GM19238 (cell line): ENCODE data around the gene MYO7A.

Experiments
- DNase-seq: peaks from one replicate; pipeline ENCODE4 v3.0.0; 2011; ENCODE audit warnings: low spot score; ENCODE audit not compliant: insufficient read length

Gene MYO7A

DNA sequence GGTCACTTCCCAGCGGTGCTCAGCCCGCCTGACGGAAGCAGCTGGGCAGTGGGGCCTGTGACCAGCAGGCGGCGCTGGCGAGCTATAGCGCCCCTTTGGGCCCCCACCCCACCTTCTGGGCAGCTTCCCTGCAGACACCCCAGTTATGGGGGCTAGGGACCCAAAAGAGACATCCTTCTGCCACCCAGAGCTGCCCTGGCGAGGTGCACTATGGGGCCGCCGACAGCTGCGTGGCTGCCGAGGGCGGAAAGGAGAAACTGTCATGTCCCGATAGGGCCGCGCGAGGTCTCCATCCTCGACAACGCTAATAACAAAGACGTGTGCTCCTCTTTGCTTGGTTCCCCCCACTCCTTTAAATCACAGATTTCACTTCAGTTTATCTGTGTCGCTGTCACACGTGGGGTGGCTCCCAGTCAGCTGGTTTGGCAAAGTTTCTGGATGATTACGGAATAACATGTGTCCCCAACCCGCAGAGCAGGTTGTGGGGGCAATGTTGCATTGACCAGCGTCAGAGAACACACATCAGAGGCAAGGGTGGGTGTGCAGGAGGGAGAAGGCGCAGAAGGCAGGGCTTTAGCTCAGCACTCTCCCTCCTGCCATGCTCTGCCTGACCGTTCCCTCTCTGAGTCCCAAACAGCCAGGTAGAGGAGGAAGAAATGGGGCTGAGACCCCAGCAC, 673 bp upstream of the MYO7A start:
- DNase-seq: peak; percentile 60

DNA sequence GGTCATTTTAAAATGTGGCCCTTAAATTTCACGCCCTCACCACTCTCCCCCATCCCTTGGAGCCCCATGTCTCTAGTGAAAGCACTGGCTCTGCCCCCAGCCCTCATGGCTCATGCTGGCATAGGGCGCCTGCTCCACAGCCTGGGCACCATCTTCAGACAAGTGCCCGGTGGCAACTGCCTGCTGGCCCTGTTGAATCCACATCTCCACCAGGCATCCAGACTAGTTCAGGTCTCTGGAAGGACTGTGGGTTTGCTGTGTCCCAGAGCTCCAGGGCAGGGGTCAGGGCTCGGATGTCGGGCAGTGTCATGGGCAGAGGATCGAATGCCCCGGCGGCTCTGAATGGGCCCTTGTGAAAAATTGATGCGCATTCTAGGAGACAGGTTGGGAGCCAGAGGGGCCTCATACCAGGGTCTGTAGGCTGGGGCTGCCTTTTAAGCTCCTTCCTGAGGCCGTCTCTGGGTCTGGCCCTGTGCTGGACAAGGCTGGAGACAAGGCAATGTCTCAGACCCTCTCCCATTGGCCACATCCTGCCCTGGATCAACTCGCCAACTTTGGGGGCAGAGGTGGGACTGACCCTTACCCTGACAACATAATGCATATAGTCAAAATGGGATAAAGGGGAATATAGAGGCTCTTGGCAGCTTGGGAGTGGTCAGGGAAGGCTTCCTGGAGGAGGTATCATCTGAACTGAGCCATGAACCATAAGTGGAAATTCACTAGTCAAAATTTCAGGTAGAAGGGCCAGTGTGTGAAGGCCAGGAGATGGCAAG, 1.2 kb downstream of the MYO7A start:
- DNase-seq: no peak

DNA sequence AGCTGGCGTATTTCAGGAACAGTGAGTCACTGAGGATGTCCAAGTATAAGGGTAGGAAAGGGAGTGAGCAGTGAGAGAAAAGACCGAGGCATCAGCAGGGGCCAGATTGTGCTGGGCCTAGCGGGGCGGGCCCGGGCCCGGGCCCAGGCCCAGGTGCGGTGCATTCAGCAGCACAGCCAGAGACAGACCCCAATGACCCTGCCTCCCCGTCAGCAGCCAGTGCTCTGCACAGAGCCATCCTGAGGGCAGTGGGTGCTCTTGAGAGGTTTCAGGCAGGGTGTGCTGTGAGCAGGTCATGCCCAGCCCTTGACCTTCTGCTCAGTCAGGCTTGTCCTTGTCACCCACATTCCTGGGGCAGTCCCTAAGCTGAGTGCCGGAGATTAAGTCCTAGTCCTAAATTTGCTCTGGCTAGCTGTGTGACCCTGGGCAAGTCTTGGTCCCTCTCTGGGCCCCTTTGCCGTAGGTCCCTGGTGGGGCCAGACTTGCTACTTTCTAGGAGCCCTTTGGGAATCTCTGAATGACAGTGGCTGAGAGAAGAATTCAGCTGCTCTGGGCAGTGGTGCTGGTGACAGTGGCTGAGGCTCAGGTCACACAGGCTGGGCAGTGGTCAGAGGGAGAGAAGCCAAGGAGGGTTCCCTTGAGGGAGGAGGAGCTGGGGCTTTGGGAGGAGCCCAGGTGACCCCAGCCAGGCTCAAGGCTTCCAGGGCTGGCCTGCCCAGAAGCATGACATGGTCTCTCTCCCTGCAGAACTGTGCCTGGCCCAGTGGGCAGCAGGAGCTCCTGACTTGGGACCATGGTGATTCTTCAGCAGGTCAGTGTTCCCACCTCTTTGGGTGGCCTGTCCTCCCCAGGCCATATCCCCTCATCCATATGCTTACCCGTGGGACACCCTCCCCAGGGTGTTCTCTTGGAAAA, 2.1 kb downstream of the MYO7A start:
- no peak for DNase-seq

DNA sequence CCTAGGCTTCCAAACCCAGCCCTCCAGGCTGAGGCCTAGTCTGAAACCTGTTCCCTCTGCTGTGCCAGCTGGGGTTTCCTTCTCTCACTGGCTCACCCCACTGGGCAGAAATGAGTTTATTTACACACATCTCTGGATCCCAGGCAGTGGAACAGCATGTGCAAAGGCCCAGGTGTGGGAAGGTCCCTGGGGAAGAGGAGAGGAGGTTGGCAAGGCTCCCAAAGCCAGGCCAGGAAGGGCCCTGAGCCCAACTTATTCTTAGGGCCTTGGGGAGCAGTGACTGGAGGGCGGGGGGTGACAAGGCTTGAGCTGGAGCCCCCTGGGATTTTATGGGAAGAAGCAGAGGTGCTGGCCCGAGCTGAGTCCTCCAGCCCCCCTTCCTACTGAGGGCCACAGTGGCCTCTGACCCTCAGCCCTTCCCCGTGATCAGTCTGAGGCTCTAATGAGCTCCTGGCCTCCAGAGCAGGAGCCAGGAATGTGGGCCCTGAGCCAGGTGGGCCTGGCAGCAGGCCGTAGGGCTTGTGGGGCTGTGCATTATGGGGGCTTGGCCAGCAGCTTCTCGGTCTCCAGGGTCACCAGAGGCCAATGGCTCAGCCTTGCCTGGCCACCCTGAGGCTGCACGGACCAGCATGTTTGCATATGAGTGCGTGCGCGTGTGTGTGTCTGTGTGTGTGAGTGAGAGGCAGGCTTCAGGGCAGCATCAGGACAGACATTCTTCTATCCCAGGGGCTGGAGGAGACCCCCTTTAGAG, 2.9 kb downstream of the MYO7A start:
- DNase-seq: no peak

DNA sequence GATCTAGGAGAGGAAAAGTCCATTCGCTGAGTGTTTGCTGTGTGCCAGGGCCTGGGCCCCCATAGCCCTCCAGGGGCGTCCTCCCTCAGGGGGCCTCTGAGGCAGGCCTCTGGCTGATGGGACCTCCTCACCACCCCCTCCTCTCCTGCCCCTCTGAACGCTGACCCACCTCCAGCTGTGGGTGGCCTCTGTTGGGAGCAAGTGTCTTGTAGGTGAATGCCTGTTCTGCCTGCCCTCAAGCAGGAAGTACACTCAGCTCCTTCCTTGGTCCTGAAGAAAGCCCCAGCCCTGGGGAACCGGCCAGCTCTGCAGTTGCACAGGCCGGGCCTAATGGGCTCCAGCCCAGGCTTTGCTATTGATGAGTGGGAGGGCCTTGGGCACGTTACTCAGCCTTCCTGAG, 3.5 kb downstream of the MYO7A start:
- no peak for DNase-seq

DNA sequence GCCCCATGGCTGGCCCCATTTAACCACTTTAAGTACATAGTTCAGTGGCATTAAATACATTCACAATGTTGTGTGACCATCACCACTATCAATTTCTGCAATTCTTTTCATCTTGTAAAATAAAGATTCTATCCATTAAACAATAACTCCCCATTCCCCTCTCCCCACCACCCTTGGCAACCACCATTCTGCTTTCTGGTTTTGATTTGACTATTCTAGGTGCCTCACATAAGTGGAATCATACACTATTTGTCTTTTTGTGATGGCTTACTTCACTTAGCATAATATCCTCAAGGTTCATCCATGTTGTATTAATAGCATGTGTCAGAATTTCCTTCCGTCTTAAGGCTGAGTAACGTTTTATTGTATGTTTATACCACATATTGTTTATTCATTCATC, 7.0 kb downstream of the MYO7A start:
- no peak for DNase-seq

DNA sequence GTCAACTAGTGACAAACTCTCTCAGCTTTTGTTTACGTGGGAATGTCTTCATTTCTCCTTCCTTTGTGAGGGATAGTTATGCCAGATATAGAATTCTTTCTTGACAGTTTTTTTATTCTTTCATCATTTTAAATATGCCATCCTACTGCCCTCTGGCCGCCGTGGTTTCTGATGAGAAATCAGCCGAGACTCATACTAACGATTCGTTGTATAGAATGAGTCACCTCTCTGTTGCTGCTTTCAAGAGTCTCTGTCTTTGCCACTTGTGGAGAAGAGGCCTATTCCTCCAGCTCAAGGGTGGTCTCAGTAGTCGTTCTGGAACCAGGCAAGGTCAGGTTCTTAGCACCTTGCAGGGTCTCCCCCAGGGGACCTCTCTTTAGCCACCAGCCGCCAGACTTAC, 8.0 kb downstream of the MYO7A start:
- no peak for DNase-seq

DNA sequence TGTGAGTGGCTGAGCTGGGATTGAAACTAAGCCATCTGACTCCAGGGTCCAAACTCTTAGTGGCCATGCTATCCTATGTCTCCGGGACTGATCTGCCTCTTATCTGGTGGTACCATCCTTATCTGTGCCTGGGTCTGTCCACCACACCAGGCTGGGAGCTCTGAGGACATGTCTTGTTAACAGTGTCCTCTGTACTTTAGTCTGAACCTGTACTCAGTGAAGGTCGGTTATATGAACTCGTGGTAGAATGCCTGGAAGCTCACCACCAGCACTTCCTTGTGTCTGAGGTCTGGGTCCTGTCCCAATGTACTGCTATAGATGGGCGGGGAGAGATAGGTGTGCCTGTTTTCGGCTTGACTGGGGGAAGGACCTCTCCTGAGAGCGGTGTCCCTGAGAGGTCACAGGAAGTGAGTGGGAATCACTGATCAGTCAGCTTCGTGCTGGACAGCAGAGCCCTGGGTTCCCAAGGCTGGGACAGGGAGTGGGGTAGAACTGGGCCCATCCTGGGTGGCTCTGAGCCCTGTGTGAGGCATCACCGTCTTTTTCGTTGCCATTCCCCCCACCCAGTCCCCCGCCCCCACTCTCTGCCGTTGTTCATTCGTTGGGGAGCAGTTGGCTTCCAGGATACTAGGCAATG, 8.9 kb downstream of the MYO7A start:
- DNase-seq: no peak

DNA sequence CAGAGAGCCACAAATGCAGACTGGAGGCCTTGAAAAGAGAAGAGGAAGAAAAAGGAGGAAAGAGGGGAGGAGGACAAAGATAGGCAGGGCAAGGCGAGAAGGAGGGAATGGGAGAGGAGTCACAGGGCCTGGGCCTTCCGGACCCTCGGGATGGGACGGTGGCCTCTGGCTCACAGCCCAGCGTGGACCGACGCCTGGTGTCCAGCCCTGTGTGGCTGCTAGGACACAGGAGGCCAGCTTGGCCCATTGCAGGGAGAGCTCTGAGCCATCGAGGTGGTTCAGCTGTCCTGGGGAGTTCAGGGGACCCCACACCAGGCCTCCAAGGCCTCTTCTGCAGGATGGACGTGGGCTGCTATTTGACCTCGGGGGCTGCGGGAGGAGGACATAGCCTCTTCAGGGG, 9.4 kb downstream of the MYO7A start:
- no peak for DNase-seq

DNA sequence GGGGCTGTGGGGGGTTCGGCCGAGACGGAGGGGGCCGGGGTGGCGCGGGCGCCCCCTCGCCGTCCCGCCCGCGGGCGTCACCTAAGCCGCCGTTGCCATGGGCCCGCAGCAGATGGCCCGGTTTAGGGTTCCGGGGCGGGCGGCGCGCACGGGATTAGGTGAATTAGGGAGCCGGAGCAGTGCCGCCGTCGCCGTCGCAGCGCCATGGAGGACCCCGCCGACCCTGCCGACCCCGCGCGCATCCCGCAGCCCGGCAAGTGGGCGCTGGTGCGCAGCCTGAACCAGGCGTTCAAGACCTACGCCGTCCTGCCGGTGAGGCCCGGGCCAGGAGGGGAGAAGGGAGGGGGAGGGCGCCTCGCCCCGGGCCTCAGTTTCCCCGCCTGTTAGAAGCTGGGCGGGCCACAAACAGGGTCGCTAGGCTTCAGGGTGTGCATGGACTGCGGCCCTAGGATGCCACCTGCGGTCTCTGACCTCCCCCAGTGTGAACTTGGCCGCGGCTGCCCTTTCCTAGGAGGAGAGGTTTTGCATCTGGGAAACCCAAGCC, 10.1 kb downstream of the MYO7A start:
- no peak for DNase-seq

DNA sequence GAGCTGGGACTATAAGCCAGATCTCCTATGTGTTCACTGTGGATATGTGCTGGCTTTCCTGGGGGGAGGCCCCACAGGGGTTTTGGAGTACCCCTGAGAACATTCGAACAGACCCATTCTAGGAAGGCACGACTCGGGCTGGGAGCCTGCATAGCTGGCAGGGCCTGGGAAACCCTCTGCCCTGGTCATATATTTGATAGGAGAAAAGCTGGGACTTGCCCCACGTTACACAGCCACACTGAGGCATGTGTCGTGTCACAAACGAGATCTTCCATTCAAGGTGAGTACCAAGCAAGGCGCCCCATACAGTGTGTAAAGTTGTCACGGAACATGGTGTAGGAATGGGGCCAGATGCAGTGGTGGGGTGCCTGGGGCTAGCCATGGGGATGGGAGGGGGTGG, 11.2 kb downstream of the MYO7A start:
- DNase-seq: no peak

DNA sequence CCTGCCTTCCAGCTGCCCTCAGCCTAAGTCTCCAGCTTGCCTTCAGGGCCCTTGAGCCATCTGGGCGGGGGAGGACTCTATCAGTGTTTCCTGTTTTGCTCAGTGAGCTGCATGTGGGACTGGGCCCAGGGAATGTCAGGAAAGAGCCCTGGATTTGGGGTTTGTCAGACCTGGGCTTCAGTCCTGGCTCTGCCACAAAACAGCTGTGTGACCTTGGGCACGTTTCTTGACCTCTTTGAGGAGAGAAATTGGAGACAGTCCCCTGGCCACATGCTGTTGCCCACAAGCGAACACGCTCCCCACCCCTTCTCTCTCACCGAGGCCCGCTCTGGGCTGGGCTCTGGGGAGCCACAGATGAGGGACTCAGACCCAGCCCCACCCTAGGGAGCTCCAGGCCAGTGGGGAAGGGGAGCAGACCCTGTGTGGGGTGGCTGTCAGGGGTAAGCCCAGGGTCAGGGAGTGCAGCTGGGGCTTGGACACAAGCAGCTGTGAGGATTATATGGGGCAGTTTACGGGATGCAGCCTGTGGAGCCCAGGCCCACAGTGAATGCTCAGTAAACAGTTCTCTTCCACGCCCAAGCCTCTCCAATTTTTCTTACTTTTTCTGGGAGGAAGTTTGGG, 12.3 kb downstream of the MYO7A start:
- no peak for DNase-seq

DNA sequence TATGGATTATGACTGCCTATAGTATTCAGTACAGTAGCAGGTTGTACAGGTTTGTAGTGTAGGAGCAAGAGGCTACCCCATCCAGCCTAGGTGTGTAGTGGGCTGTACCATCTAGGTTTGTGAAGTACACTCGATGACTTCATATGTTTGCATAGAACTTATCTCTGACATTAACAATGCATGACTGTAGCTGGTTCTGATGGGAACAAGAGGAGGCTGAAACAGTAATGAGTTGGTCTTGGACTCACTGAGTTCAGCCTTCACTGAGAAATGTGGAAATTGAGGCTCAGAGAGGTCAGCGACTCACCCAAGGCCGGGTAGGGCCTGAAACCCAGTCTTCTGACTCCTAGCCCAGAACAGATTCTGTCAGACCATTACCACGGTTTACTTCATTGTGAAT, 13.0 kb downstream of the MYO7A start:
- no peak for DNase-seq

DNA sequence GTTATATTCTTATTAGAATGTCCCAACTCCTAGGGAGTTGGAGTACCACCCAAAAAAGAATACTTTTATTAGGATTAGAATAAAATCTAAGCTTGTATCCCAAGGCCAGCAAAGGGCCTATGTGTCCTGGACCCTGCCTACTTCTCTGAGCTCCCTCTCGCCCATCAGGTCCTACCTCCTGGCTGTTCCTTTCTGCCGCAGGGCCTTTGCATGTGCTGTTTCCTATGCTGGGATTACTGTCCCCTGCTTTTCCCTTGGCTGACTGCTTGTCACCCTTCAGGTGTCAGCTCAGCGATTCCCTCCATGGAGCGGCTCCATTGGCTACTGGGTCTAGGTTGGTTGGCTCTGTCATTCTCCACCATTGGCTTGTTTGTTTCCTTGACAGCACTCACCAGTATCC, 13.4 kb downstream of the MYO7A start:
- no peak for DNase-seq

DNA sequence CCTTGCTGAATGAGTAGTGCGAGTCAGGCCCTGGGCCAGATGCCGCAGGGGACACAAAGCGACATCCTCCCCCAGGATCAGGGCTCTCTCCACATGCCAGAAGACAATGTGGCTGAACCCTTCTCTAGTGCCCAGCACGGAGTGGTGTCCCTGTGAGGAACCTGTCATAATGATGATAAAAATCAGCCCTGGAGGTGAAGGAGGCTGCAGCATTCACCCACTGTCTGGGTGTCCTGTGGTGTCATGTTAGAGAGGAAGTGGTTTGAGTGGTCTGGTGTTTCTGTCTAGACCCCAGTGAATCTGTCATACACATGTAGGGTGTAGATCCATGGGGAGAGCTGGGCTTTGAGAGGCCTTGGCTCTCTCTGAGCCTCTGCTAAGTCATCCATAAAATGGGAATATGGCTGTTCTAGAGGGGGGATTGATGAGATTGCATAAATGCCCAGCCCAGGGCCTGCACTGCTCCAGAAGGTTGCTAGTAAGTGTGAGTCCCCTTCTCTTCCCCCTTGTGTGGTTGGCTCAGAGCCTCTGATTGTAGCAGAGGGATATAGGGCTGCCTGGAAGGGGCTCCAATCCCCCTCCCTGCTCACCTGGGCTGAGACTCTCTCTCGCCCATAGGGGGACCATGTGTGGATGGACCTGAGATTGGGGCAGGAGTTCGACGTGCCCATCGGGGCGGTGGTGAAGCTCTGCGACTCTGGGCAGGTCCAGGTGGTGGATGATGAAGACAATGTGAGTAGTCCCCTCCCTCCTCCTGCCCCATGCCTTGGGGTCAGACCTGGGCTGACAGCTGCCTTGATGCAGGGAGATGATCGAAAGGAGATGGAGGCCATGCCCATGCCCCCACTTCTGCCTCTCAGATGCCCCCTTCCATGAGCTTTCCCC, 14.3 kb downstream of the MYO7A start:
- no peak for DNase-seq

DNA sequence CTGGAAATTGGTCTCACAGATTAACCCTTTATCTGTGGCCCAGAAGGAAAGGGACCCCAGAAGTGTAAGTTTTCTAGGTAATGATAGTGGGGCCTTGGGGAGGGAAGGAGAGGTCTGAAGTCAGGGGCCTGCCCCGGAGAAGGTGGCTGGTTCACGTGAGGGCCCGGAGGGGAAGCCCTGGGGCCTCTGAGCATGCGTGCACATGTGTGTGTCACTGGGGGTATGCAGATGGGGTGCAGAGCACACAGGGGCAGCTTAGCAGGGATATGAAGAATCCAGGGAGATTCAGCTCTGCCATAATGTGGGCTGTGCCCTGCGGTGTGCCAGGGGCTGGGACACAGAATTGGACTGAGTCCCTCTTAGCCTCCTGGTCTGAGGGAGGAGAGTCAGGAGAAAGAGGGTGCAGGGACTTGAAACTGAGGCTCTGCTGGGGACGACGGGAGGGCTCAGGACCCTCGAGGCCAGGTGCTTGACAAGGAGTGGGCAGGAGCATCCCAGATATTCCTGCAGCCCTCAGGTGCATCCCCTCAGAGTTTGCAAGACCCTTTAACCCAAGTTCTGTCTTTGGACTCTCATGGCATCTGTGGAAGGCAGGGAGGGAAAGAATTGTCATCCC, 15.5 kb downstream of the MYO7A start:
- no peak for DNase-seq

DNA sequence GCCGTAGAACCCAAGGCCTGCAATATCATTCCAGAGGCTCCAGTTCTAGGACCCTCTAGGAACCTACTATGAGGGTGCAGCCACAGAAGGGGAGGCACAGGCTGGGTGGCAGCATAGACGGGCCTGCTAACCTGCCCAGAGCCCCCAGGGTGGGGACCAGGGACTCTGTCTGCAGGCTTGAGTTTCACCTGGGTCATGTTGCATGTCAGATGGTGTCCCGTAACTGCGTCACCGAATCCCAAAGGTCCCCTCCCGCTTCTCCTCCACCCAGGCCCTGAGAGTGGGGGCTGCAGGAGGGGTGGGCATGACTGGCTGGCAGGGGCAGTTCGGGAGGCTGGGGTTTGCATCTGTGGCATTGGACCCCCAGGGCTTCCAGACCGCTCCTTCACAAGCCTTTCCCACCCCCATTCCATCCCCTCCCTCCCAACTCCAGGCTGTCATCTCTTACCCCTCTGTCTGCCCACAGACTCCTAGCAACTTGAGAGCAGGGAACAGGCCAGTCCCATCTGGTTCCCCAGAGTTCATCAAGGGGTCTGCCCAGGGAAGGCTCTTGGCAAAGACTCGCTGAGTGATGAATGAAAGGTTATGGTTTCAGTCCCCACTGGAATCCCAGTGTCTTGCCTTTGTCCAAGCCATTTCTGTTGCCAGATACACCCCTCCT, 16.3 kb downstream of the MYO7A start:
- DNase-seq: no peak

DNA sequence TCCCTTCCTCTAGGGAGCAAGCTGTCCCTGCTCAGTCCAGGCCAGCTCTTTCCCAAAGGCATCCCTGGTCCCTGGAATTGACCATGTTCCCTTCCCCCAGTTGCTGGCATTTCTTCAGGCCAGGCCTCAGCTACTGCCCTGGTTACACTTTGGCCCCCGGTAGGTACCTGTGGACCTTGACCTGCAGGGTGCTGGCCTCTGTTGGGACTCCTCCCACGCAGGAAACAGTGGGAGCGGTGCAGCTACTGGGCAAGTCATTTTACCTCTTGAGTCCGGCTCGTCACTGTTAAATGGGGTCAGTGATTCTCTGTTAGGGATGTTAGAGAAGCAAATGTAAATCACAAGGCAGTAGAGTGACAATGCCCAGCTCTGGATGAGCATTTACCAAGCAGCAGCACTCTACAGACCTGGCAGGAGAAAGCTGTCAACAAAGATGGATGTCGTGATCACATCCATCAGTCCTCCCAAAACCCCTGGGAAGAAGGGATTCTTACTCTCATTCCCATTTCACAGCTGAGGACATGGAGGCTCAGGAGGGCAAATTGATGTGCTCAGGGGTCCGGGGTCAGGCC, 16.9 kb downstream of the MYO7A start:
- DNase-seq: no peak
